GM12891 (cell line): ENCODE measurements around the gene SYPL1.

Experiments used
- POLR2A ChIP-seq: IDR thresholded peaks from 2 replicates; pipeline ENCODE4 v1.6.1; 2011; ENCODE audit warnings: low read depth, low read length, control low read depth
- POLR2AphosphoS5 ChIP-seq: IDR thresholded peaks from 2 replicates; pipeline ENCODE4 v1.6.1; 2011; ENCODE audit warnings: low read depth, low read length, control low read depth
- POU2F2 ChIP-seq: IDR thresholded peaks from 2 replicates; pipeline ENCODE4 v1.6.1; 2011; ENCODE audit warnings: low read depth, mild to moderate bottlenecking, control low read depth, low read length, moderate library complexity
- SPI1 ChIP-seq: IDR thresholded peaks from 2 replicates; pipeline ENCODE4 v1.6.1; 2011; ENCODE audit warnings: low read depth, low read length, control low read depth
- TAF1 ChIP-seq: IDR thresholded peaks from 2 replicates; pipeline ENCODE4 v1.6.1; 2011; ENCODE audit warnings: low read depth, low read length, control low read depth

DNA sequence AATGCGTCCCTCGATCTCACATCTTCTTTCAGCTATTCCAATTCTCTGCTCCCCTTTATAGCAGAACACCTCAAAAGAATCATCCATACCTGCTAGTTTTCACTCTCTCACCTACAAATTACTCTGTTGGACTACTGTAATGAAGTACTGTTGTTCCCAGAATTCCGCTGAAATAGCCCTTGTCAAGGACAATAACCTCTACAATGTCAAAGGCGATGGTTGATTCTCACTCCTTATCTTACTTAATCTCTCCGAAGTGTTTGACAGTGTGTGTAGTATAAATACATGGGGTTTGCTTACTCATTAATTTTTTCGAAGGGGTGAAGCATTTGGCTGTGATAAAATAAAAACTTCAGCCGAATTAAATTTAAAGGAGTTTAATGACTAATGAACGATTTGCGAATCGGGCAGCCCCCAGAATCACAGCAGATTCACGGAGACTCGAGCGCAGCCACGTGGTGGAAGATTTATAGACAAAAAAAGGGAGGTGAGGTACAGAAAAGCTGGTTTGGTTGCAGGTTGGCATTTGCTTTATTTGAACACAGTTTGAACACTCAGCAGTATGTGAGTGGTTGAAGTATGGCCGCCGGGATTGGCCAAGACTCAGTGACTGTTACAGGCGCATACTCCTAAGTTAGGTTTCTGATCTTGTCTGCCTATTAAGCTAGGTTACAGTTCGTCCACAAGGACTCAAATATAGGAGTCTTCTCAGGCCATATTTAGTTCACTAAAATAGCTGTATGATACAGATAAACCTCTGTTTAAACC lies 29.8 kb downstream of the SYPL1 start:
- TF ChIP-seq POLR2A (no peak), POLR2AphosphoS5 (no peak), TAF1 (no peak), POU2F2 (no peak), SPI1 (no peak)
